Common myeloid progenitor, CD34-positive (primary cell): ENCODE measurements around the gene ZNF496.

Experiments
- CTCF ChIA-PET: fragments of 350-600 bp; sonication (Branson Sonifier 250); formaldehyde crosslinking; loops from one replicate; lab custom pipeline; 2021; ENCODE audit warnings: antibody characterized with exemption; lab: Charles Lee
- POLR2A ChIA-PET: fragments of 350-600 bp; sonication (Branson Sonifier 250); formaldehyde crosslinking; loops from one replicate; lab custom pipeline; 2021; ENCODE audit warnings: antibody characterized with exemption; lab: Charles Lee
- DNase-seq, 3 donors: peaks; one replicate each; pipeline versions ENCODE4 v3.0.0 to v3.0.0-alpha.2; 2013
- H3K27ac ChIP-seq, 2 experiments: 1 replicate in 1 of 2; 2 replicates in 1 of 2; pipeline ENCODE4 v1.7.0; 2013; ENCODE audit warnings: inconsistent platforms in 2 of 2, low read length in 2 of 2, mild to moderate bottlenecking in 2 of 2, low read depth in 1 of 2, moderate library complexity in 1 of 2; ENCODE audit not compliant: severe bottlenecking in 2 of 2, insufficient read depth in 1 of 2, poor library complexity in 1 of 2
- H3K27me3 ChIP-seq, 5 experiments: replicated peaks in 2 of 5; 1 replicate in 3 of 5; 2 replicates in 2 of 5; pipeline versions ENCODE4 v1.6.1 to v1.7.0; 2013; ENCODE audit warnings: low read length in 4 of 5, mild to moderate bottlenecking in 2 of 5, moderate library complexity in 2 of 5, inconsistent platforms in 1 of 5; ENCODE audit not compliant: insufficient read depth in 5 of 5, control insufficient read depth in 4 of 5
- H3K36me3 ChIP-seq, 4 experiments: 1 replicate in 2 of 4; 2 replicates in 2 of 4; pipeline versions ENCODE4 v1.6.1 to v1.7.0; 2013; ENCODE audit warnings: low read length in 3 of 4, control low read depth in 1 of 4, mild to moderate bottlenecking in 1 of 4; ENCODE audit not compliant: control insufficient read depth in 4 of 4, insufficient read depth in 4 of 4
- H3K4me1 ChIP-seq, 4 experiments: 1 replicate in 3 of 4; 2 replicates in 1 of 4; pipeline versions ENCODE4 v1.6.1 to v1.7.1; 2013; ENCODE audit warnings: low read length in 3 of 4, mild to moderate bottlenecking in 3 of 4, control low read depth in 1 of 4, inconsistent platforms in 1 of 4, moderate library complexity in 1 of 4; ENCODE audit not compliant: control insufficient read depth in 4 of 4, insufficient read depth in 4 of 4; ENCODE audit errors: control extremely low read depth in 1 of 4
- H3K4me3 ChIP-seq, 7 experiments: 1 replicate in 4 of 7; 2 replicates in 3 of 7; pipeline versions ENCODE4 v1.5.1 to v1.7.0; 2013; ENCODE audit warnings: mild to moderate bottlenecking in 7 of 7, low read length in 6 of 7, moderate library complexity in 6 of 7, inconsistent platforms in 2 of 7, low read depth in 2 of 7, control low read depth in 1 of 7; ENCODE audit not compliant: insufficient read depth in 4 of 7, control insufficient read depth in 1 of 7; ENCODE audit errors: extremely low read depth in 1 of 7
- H3K9me3 ChIP-seq, 5 experiments: 1 replicate in 4 of 5; 2 replicates in 1 of 5; pipeline versions ENCODE4 v1.6.1 to v1.7.1; 2013; ENCODE audit warnings: low read length in 4 of 5, mild to moderate bottlenecking in 2 of 5, inconsistent platforms in 1 of 5, low read depth in 1 of 5, moderate library complexity in 1 of 5; ENCODE audit not compliant: control insufficient read depth in 4 of 5, insufficient read depth in 2 of 5; ENCODE audit errors: control extremely low read depth in 1 of 5
- WGBS: methylation state at CpG from one replicate; pipeline ENCODE4 v1.1.5; 2013; ENCODE audit not compliant: insufficient coverage; 5-methylcytosine and 5-hydroxymethylcytosine counted together

ZNF496 gene

GRCh38 chr1:247322849-247323586 is 8.6 kb downstream of the ZNF496 start:
- CTCF ChIA-PET = interaction anchor here (1.1 kb wide), 1 partner anchor 12 kb away, joined by 3 read pairs; no protein-coding TSS in a partner anchor
- DNase-seq = peak; percentile 39 to 84 (median 77)
- Histone ChIP-seq H3K9me3 (no peaks in the 10 kb centered on the region), H3K4me3 (peak overlapping the region in 5 of 7 experiments; percentile 1 to 54 (median 24)), H3K27ac (peak overlapping the region; percentile 9 to 73), H3K36me3 (peaks cover 2 to 56% (median 40%) of the 10 kb centered on the region in 4 experiments), H3K4me1 (peaks cover 29 to 57% (median 50%) of the 10 kb centered on the region in 4 experiments), H3K27me3 (no peaks in the 10 kb centered on the region)
- POLR2A ChIA-PET = interaction anchor here (0.6 kb wide), 2 partner anchors 39 to 140 kb away, joined by 3 read pairs; no protein-coding TSS in a partner anchor
- WGBS = 38% methylated on average over 10 of the region's 12 CpGs

- POLR2A ChIA-PET = interaction anchor here (0.6 to 0.8 kb wide), 3 partner anchors 38 to 141 kb away, joined by 3 read pairs; no protein-coding TSS in a partner anchor
Observed at GRCh38 chr1:247322442-247322841, 9.2 kb downstream of the ZNF496 start.

GRCh38 chr1:247317702-247318101 is 14.0 kb downstream of the ZNF496 start:
- H3K27ac ChIP-seq = no peak overlapping the region
- peaks cover 0 to 8% (median 7%) of the 10 kb centered on the region in 4 experiments for H3K4me1 ChIP-seq
- no CpG with 5 or more reads among the region's 3 CpGs for WGBS
- H3K4me3 ChIP-seq = no peak overlapping the region
- POLR2A ChIA-PET = no interaction called here
- CTCF ChIA-PET = interaction anchor here (1.1 kb wide), 1 partner anchor 8 kb away, joined by 3 read pairs; no protein-coding TSS in a partner anchor
- no peaks in the 10 kb centered on the region for H3K27me3 ChIP-seq
- DNase-seq = no peak
- peaks cover 14 to 86% (median 55%) of the 10 kb centered on the region in 4 experiments for H3K36me3 ChIP-seq
- H3K9me3 ChIP-seq = no peaks in the 10 kb centered on the region

More at GRCh38 chr1:247322442-247322841, 9.2 kb downstream of the ZNF496 start:
- Histone ChIP-seq H3K9me3 (no peaks in the 10 kb centered on the region), H3K27ac (peak overlapping the region in 1 of 2 experiments; percentile 73), H3K36me3 (peaks cover 5 to 59% (median 41%) of the 10 kb centered on the region in 4 experiments), H3K4me1 (peaks cover 29 to 51% (median 44%) of the 10 kb centered on the region in 4 experiments), H3K4me3 (peak overlapping the region in 4 of 7 experiments; percentile 5 to 54 (median 30)), H3K27me3 (no peaks in the 10 kb centered on the region)
- CTCF ChIA-PET = no interaction called here
- WGBS = 34% methylated on average over 4 of the region's 7 CpGs
- no peak for DNase-seq

- WGBS = 92% methylated on average over 2 of the region's 5 CpGs
- CTCF ChIA-PET = interaction anchor here (1.1 kb wide), 1 partner anchor 9 kb away, joined by 3 read pairs; no protein-coding TSS in a partner anchor
Observed at GRCh38 chr1:247316590-247317197, 15.0 kb downstream of the ZNF496 start.

GRCh38 chr1:247304031-247304430 is 27.6 kb downstream of the ZNF496 start:
- ChIA-PET CTCF (no interaction called here), POLR2A (no interaction called here)
- Histone ChIP-seq H3K36me3 (peaks cover 37 to 100% (median 84%) of the 10 kb centered on the region in 4 experiments), H3K27me3 (no peaks in the 10 kb centered on the region), H3K9me3 (no peaks in the 10 kb centered on the region), H3K27ac (no peak overlapping the region), H3K4me1 (no peaks in the 10 kb centered on the region), H3K4me3 (no peak overlapping the region)
- DNase-seq = no peak
- WGBS = 100% methylated on average over 1 of the region's 2 CpGs

More at GRCh38 chr1:247316590-247317197, 15.0 kb downstream of the ZNF496 start:
- Histone ChIP-seq H3K9me3 (no peaks in the 10 kb centered on the region), H3K36me3 (peaks cover 14 to 77% (median 53%) of the 10 kb centered on the region in 4 experiments), H3K4me1 (no peaks in the 10 kb centered on the region), H3K4me3 (no peak overlapping the region), H3K27ac (no peak overlapping the region), H3K27me3 (no peaks in the 10 kb centered on the region)
- POLR2A ChIA-PET = no interaction called here
- DNase-seq = no peak

GRCh38 chr1:247303216-247303615 is 28.5 kb downstream of the ZNF496 start:
- H3K9me3 ChIP-seq = no peaks in the 10 kb centered on the region
- H3K4me1 ChIP-seq = no peaks in the 10 kb centered on the region
- 72% methylated on average over 4 of the region's 5 CpGs for WGBS
- peaks cover 35 to 99% (median 83%) of the 10 kb centered on the region in 4 experiments for H3K36me3 ChIP-seq
- H3K27me3 ChIP-seq = no peaks in the 10 kb centered on the region
- H3K27ac ChIP-seq = no peak overlapping the region
- ChIA-PET POLR2A (no interaction called here), CTCF (no interaction called here)
- H3K4me3 ChIP-seq = no peak overlapping the region
- no peak for DNase-seq
